Measurements from ENCODE around the gene CACNB3. TPM values are rescaled to one million over a fixed set of nuclear protein-coding genes. Genes with fewer than 3 reads are reported as not detected.

CACNB3 gene
- total and polyA plus RNA-seq, 2 of the 13 experiments (the other 11 are each of a cell fraction or from before 2014, with no cell fraction given), result 0.29 to 0.54 TPM

DNA sequence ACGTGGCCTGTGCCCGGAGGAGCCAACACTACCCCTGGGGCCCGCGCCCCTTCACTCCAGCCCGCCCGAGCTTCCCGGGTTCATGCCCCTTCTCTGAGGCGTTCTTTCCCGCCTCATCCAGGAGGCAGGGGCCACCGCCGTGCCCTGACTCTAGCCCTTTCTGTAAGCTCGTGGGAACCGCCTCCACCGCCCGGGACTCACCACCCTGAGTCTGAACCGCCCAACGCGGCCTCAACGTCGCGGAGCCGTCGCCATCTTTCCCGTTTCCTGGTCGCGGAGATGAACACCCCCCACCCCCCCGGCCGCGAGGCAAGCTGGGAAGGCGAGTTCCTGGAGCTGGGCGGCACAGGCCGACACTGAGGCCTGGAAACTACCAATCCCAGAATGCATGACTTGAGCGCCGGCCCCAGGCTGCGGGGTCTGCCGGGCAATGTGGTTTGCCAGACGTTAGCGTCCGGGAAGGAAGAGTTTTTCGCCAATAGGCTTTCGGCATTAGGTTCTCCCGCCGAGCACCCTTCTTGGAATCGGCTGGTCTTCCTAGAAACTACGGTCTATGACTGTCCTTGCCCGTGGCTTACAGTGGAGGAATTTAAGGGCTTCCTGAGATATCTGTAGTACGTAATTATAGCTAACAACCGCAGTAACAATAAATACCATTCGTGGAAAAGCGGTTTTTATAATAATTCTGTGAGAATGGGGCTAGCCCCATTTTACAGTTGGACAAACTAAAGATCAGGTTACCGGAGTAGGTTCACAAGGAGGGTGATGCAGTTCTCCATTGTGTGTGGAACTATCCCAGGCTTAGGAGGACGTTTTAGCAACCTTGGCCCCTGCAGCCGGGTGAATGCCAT, 33.8 kb downstream of the CACNB3 start, which contains the start of gene DDX23 (continued):
- TF ChIP-seq ZNF792 (CRISPR knock-in tag; IDR thresholded peaks at IDR 0.05), result 0 out of 2 replicates have a peak, but pooled peaks have one; percentile 4
- TF ChIP-seq ZNF737 (CRISPR knock-in tag; IDR thresholded peaks at IDR 0.05; ENCODE audit: borderline replicate concordance), result no peak
- no peak for TF ChIP-seq TCF12 (IDR thresholded peaks at IDR 0.05)
- TF ChIP-seq TCF12 (CRISPR knock-in tag; IDR thresholded peaks at IDR 0.05), result no peak
- TF ChIP-seq, protein P1, sequence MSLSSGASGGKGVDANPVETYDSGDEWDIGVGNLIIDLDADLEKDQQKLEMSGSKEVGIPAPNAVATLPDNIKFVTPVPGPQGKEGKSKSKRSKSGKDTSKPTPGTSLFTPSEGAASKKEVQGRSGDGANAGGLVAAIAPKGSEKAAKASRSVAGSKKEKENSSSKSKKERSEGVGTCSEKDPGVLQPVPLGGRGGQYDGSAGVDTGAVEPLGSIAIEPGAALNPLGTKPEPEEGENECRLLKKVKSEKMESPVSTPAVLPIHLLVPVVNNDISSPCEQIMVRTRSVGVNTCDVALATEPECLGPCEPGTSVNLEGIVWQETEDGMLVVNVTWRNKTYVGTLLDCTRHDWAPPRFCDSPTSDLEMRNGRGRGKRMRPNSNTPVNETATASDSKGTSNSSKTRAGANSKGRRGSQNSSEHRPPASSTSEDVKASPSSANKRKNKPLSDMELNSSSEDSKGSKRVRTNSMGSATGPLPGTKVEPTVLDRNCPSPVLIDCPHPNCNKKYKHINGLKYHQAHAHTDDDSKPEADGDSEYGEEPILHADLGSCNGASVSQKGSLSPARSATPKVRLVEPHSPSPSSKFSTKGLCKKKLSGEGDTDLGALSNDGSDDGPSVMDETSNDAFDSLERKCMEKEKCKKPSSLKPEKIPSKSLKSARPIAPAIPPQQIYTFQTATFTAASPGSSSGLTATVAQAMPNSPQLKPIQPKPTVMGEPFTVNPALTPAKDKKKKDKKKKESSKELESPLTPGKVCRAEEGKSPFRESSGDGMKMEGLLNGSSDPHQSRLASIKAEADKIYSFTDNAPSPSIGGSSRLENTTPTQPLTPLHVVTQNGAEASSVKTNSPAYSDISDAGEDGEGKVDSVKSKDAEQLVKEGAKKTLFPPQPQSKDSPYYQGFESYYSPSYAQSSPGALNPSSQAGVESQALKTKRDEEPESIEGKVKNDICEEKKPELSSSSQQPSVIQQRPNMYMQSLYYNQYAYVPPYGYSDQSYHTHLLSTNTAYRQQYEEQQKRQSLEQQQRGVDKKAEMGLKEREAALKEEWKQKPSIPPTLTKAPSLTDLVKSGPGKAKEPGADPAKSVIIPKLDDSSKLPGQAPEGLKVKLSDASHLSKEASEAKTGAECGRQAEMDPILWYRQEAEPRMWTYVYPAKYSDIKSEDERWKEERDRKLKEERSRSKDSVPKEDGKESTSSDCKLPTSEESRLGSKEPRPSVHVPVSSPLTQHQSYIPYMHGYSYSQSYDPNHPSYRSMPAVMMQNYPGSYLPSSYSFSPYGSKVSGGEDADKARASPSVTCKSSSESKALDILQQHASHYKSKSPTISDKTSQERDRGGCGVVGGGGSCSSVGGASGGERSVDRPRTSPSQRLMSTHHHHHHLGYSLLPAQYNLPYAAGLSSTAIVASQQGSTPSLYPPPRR (CRISPR knock-in tag; IDR thresholded peaks at IDR 0.05; ENCODE audit: borderline replicate concordance), result 0 out of 2 replicates have a peak, but pooled peaks have one; percentile 8
- no peak for TF ChIP-seq ZFP41 (CRISPR knock-in tag; IDR thresholded peaks at IDR 0.05; ENCODE audit: borderline replicate concordance)
- no peak for TF ChIP-seq ZNF484 (CRISPR knock-in tag; IDR thresholded peaks at IDR 0.05; ENCODE audit: borderline replicate concordance, low read depth)
- no peak for TF ChIP-seq ATM (IDR thresholded peaks at IDR 0.05; ENCODE audit: borderline replicate concordance)
- TF ChIP-seq, protein P2, sequence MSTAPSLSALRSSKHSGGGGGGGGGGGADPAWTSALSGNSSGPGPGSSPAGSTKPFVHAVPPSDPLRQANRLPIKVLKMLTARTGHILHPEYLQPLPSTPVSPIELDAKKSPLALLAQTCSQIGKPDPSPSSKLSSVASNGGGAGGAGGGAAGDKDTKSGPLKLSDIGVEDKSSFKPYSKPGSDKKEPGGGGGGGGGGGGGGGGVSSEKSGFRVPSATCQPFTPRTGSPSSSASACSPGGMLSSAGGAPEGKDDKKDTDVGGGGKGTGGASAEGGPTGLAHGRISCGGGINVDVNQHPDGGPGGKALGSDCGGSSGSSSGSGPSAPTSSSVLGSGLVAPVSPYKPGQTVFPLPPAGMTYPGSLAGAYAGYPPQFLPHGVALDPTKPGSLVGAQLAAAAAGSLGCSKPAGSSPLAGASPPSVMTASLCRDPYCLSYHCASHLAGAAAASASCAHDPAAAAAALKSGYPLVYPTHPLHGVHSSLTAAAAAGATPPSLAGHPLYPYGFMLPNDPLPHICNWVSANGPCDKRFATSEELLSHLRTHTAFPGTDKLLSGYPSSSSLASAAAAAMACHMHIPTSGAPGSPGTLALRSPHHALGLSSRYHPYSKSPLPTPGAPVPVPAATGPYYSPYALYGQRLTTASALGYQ (CRISPR knock-in tag; IDR thresholded peaks at IDR 0.05), result no peak
- TF ChIP-seq NR3C1 (CRISPR knock-in tag; IDR thresholded peaks at IDR 0.05), result no peak
- TF ChIP-seq ZNF441 (CRISPR knock-in tag; IDR thresholded peaks at IDR 0.05; ENCODE audit: borderline replicate concordance), result peak; percentile 82
- TF ChIP-seq ZNF557 (CRISPR knock-in tag; IDR thresholded peaks at IDR 0.05), result no peak
- TF ChIP-seq ZNF33B (CRISPR knock-in tag; IDR thresholded peaks at IDR 0.05), result peak; percentile 77; the same call in 1 of the 2 replicates
- TF ChIP-seq TBP (CRISPR knock-in tag; IDR thresholded peaks at IDR 0.05), result peak; percentile 64; the same call in 1 of the 2 replicates
- TF ChIP-seq NBN (conservative IDR thresholded peaks at IDR 0.05), result no peak
- no peak for TF ChIP-seq REL (CRISPR knock-in tag; conservative IDR thresholded peaks at IDR 0.05)
- TF ChIP-seq, protein P3, sequence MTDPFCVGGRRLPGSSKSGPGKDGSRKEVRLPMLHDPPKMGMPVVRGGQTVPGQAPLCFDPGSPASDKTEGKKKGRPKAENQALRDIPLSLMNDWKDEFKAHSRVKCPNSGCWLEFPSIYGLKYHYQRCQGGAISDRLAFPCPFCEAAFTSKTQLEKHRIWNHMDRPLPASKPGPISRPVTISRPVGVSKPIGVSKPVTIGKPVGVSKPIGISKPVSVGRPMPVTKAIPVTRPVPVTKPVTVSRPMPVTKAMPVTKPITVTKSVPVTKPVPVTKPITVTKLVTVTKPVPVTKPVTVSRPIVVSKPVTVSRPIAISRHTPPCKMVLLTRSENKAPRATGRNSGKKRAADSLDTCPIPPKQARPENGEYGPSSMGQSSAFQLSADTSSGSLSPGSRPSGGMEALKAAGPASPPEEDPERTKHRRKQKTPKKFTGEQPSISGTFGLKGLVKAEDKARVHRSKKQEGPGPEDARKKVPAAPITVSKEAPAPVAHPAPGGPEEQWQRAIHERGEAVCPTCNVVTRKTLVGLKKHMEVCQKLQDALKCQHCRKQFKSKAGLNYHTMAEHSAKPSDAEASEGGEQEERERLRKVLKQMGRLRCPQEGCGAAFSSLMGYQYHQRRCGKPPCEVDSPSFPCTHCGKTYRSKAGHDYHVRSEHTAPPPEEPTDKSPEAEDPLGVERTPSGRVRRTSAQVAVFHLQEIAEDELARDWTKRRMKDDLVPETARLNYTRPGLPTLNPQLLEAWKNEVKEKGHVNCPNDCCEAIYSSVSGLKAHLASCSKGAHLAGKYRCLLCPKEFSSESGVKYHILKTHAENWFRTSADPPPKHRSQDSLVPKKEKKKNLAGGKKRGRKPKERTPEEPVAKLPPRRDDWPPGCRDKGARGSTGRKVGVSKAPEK (CRISPR knock-in tag; IDR thresholded peaks at IDR 0.05; ENCODE audit: borderline replicate concordance), result no peak
- no peak for TF ChIP-seq GLMP (CRISPR knock-in tag; IDR thresholded peaks at IDR 0.05; ENCODE audit: borderline replicate concordance)
